PFSK-1 (cell line): ENCODE data around the gene RNF223.

Experiments used
- FOXP2 ChIP-seq: optimal IDR thresholded peaks from 2 replicates; pipeline ENCODE3; 2011; ENCODE audit warnings: borderline replicate concordance, control low read depth, inconsistent platforms; ENCODE audit not compliant: insufficient read depth; ENCODE audit errors: extremely low read length, extremely low read depth
- POLR2AphosphoS5 ChIP-seq: IDR thresholded peaks from 2 replicates; pipeline ENCODE4 v1.6.1; 2012; ENCODE audit warnings: low read depth, mild to moderate bottlenecking, control low read depth, low read length, moderate library complexity
- REST ChIP-seq, 2 experiments: IDR thresholded peaks; 2 replicates each; pipeline versions ENCODE4 v1.6.1 to v1.8.0; 2011 to 2012; ENCODE audit warnings: low read depth in 2 of 2, low read length in 2 of 2, control low read depth in 1 of 2, inconsistent platforms in 1 of 2, mild to moderate bottlenecking in 1 of 2, moderate library complexity in 1 of 2; ENCODE audit not compliant: insufficient read depth in 1 of 2
- SIN3A ChIP-seq: IDR thresholded peaks from 2 replicates; pipeline ENCODE4 v1.6.1; 2012; ENCODE audit warnings: mild to moderate bottlenecking, low read length, moderate library complexity, borderline replicate concordance; ENCODE audit not compliant: insufficient read depth
- TAF1 ChIP-seq: IDR thresholded peaks from 2 replicates; pipeline ENCODE4 v1.6.1; 2012; ENCODE audit warnings: low read length, control low read depth, borderline replicate concordance; ENCODE audit not compliant: insufficient read depth

RNF223 gene

GRCh38 chr1:1024149-1024770 lies 49.8 kb downstream of the RNF223 start:
- no peak for TF ChIP-seq REST (IDR thresholded peaks at IDR 0.05; ENCODE audit: insufficient read depth in 1 of 2, low read depth in 2 of 2, low read length in 2 of 2)
- no peak for TF ChIP-seq FOXP2
- no peak for TF ChIP-seq SIN3A
- TF ChIP-seq TAF1 = no peak
- TF ChIP-seq POLR2AphosphoS5 = no peak

GRCh38 chr1:1023700-1024099 lies 50.4 kb downstream of the RNF223 start:
- TF ChIP-seq REST (IDR thresholded peaks at IDR 0.05; ENCODE audit: insufficient read depth in 1 of 2, low read depth in 2 of 2, low read length in 2 of 2) (no peak), POLR2AphosphoS5 (no peak), FOXP2 (no peak), TAF1 (no peak), SIN3A (no peak)

- TF ChIP-seq REST (IDR thresholded peaks at IDR 0.05; ENCODE audit: insufficient read depth in 1 of 2, low read depth in 2 of 2, low read length in 2 of 2) (no peak), TAF1 (no peak), POLR2AphosphoS5 (no peak)
These were observed 51.6 kb downstream of the RNF223 start for GRCh38 chr1:1022302-1023009.

DNA sequence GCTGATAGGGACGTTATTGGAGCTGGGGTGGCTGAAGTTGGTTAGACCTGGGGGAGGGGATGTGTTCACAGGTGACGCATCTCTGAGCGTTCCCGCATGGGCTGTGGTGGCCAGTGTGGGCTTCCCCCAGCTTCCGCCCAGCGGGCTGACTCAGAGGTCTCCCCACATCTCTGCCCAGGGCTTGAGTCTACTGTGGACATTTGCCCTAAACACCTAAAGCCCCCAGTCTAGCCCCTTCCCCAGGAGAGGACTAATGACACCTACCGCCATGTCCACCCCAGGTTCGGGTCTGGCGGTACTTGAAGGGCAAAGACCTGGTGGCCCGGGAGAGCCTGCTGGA lies 52.2 kb downstream of the RNF223 start:
- TF ChIP-seq FOXP2 (no peak), REST (IDR thresholded peaks at IDR 0.05; ENCODE audit: insufficient read depth in 1 of 2, low read depth in 2 of 2, low read length in 2 of 2) (no peak), TAF1 (no peak), POLR2AphosphoS5 (no peak)
